NCI-H1930 (cell line): ENCODE data around the gene QSOX1.
"Not testable (repeated sequence)": the region's sequence is repeated elsewhere in the genome, so short reads cannot be mapped to it uniquely, and the experiment has no call there.

ENCODE experiments used
- DNase-seq, 2 experiments: peaks; one replicate each; lab custom pipeline; 2025; lab: John Stamatoyannopoulos, UW

Gene QSOX1

GRCh38 chr1:180188684-180189175, 34.1 kb downstream of the QSOX1 start:
- no peak for DNase-seq

GRCh38 chr1:180190091-180190490, 35.4 kb downstream of the QSOX1 start:
- DNase-seq, result no peak

GRCh38 chr1:180192172-180192571, 37.5 kb downstream of the QSOX1 start:
- no peak for DNase-seq

GRCh38 chr1:180193141-180194047, 38.7 kb downstream of the QSOX1 start:
- DNase-seq, result no peak

- DNase-seq, result no peak
These were observed 39.4 kb downstream of the QSOX1 start for GRCh38 chr1:180194048-180194425.

- no peak for DNase-seq
These were observed 40.0 kb downstream of the QSOX1 start for GRCh38 chr1:180194546-180195207.

GRCh38 chr1:180195401-180195800, 40.7 kb downstream of the QSOX1 start:
- DNase-seq, result no peak

- no peak for DNase-seq
These were observed 41.2 kb downstream of the QSOX1 start for GRCh38 chr1:180195916-180196315.

- no peak for DNase-seq
These were observed 41.9 kb downstream of the QSOX1 start for GRCh38 chr1:180196436-180197003.

GRCh38 chr1:180197231-180197630, 42.6 kb downstream of the QSOX1 start:
- no peak for DNase-seq

GRCh38 chr1:180198196-180198595, 43.5 kb downstream of the QSOX1 start:
- no peak for DNase-seq

- no peak for DNase-seq
These were observed 43.9 kb downstream of the QSOX1 start for GRCh38 chr1:180198611-180199010.

- DNase-seq, result no peak
These were observed 44.3 kb downstream of the QSOX1 start for GRCh38 chr1:180199018-180199417.

- no peak for DNase-seq
These were observed 47.0 kb downstream of the QSOX1 start for GRCh38 chr1:180201451-180202200.

GRCh38 chr1:180202588-180202987, 47.9 kb downstream of the QSOX1 start:
- DNase-seq, result not testable (repeated sequence)

GRCh38 chr1:180204231-180204630, 49.6 kb downstream of the QSOX1 start:
- no peak for DNase-seq

- no peak for DNase-seq
These were observed 51.9 kb downstream of the QSOX1 start for GRCh38 chr1:180206581-180206980.

GRCh38 chr1:180208264-180208663, 53.6 kb downstream of the QSOX1 start:
- DNase-seq, result no peak

- DNase-seq, result no peak
These were observed 55.4 kb downstream of the QSOX1 start for GRCh38 chr1:180210008-180210620.

- DNase-seq, result no peak
These were observed 56.6 kb downstream of the QSOX1 start for GRCh38 chr1:180211156-180211859.

- no peak for DNase-seq
These were observed 57.2 kb downstream of the QSOX1 start for GRCh38 chr1:180211860-180212229.
